GM10248 (cell line): ENCODE results near the gene BAIAP3.

Experiments
- CTCF ChIA-PET: fragments of 300-600 bp; sonication (Branson Sonifier 250); formaldehyde crosslinking; extraction: SDS; loops from one replicate; lab custom pipeline; 2021; ENCODE audit warnings: antibody characterized with exemption; lab: Yijun Ruan, JAX
- POLR2A ChIA-PET: fragments of 350-650 bp; sonication (Branson Sonifier 250); formaldehyde crosslinking; extraction: SDS; loops from one replicate; lab custom pipeline; 2020; ENCODE audit warnings: antibody characterized with exemption; lab: Yijun Ruan, JAX
- DNase-seq: peaks from one replicate; pipeline ENCODE4 v3.0.0; 2012; ENCODE audit errors: extremely low spot score
- TF ChIP-seq, protein P1 (sequence below): IDR thresholded peaks from 2 replicates; pipeline ENCODE4 v1.5.1; 2012; ENCODE audit warnings: mild to moderate bottlenecking, low read depth; ENCODE audit errors: extremely low read depth, missing control alignments, control extremely low read depth

The BAIAP3 gene

DNA sequence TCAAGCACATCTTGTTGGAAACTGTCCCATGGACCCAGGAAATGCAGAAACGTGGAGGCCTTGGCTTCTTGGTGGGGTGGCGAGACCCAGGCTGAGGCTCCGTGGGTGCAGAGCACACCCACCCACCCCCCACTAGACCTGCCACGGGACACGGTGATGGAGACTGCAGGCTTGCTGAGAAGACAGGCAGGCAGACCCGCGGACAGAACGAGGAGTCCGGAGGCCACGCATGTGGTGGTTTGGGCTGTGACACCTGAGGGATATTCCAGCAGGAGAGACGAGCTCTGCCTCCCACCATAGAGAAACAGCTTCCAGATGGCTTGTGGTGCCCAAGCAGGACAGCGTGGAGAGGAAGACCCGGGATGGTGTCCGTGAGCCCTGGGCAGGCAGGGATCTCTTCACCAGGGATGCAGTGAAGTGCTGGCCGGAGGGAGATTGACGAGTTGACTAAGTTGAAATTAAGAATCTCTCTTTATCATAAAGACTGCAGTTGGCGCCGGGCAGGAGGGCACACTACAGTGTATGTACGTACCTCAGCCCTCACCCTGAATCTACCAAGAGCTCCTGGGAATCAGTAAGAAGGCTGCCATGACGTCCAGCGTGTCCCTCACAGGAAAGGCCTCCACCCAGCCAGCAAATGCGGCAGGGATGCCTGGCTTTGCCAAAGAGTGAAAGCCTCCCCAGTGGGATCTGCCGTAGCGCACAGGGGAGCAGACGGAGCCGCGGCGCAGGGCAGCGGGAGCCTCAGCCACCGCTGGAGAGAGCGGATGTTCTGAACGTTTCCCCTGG is 15.8 kb upstream of the BAIAP3 start:
- DNase-seq: no peak
- POLR2A ChIA-PET: interaction anchor here (0.6 kb wide), 1 partner anchor 47 kb away, joined by 3 read pairs; no protein-coding TSS in a partner anchor
- CTCF ChIA-PET: interaction anchor here (1.3 to 1.8 kb wide), 3 partner anchors 17 to 45 kb away, joined by 3 to 5 read pairs (median 4); no protein-coding TSS in a partner anchor
- TF ChIP-seq, protein P1, sequence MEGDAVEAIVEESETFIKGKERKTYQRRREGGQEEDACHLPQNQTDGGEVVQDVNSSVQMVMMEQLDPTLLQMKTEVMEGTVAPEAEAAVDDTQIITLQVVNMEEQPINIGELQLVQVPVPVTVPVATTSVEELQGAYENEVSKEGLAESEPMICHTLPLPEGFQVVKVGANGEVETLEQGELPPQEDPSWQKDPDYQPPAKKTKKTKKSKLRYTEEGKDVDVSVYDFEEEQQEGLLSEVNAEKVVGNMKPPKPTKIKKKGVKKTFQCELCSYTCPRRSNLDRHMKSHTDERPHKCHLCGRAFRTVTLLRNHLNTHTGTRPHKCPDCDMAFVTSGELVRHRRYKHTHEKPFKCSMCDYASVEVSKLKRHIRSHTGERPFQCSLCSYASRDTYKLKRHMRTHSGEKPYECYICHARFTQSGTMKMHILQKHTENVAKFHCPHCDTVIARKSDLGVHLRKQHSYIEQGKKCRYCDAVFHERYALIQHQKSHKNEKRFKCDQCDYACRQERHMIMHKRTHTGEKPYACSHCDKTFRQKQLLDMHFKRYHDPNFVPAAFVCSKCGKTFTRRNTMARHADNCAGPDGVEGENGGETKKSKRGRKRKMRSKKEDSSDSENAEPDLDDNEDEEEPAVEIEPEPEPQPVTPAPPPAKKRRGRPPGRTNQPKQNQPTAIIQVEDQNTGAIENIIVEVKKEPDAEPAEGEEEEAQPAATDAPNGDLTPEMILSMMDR: no peak

DNA sequence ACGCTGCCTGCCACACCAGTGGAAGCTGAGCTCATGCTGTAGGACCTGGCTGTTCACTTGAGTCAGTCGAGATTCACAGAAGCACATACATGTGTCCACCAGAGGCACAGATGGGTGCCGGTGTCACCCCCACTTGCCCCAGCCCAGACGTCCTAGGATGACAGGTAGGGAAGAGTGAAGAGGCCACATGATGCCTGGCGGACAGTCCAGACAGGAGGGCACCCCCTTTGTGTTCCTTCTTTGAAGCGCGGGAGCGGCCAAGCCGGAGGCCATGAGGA is 15.2 kb upstream of the BAIAP3 start:
- TF ChIP-seq, protein P1: no peak
- no peak for DNase-seq
- ChIA-PET CTCF (interaction anchor here (1.8 kb wide), 1 partner anchor 17 kb away, joined by 4 read pairs; no protein-coding TSS in a partner anchor), POLR2A (no interaction called here)

- TF ChIP-seq, protein P1: no peak
- CTCF ChIA-PET: interaction anchor here (1.8 kb wide), 1 partner anchor 18 kb away, joined by 4 read pairs; no protein-coding TSS in a partner anchor
- no peak for DNase-seq
- POLR2A ChIA-PET: no interaction called here
These were observed 14.4 kb upstream of the BAIAP3 start for GRCh38 chr16:1319041-1319440.

DNA sequence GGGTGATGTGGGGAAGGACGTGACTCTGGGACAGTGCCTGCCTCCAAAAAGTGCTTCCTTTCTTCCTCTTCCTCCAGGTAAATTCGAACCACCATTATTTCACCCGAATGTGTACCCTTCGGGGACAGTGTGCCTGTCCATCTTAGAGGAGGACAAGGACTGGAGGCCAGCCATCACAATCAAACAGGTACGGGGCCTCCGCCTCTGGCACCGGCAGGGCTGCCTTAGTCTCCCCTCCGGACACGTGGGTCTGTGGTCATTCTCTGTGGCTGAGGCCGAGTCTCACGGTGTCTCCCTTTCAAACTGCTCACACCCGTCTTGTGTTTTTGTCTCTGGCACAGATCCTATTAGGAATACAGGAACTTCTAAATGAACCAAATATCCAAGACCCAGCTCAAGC is 13.3 kb upstream of the BAIAP3 start:
- TF ChIP-seq, protein P1: no peak
- ChIA-PET CTCF (interaction anchor here (1.0 kb wide), 1 partner anchor 17 kb away, joined by 3 read pairs; no protein-coding TSS in a partner anchor), POLR2A (no interaction called here)
- no peak for DNase-seq

- ChIA-PET POLR2A (no interaction called here), CTCF (interaction anchor here (1.0 kb wide), 1 partner anchor 16 kb away, joined by 3 read pairs; no protein-coding TSS in a partner anchor)
- TF ChIP-seq, protein P1: no peak
- DNase-seq: no peak
These were observed 12.7 kb upstream of the BAIAP3 start for GRCh38 chr16:1320658-1321240.

- TF ChIP-seq, protein P1: no peak
- no peak for DNase-seq
- POLR2A ChIA-PET: no interaction called here
- CTCF ChIA-PET: no interaction called here
These were observed 11.0 kb upstream of the BAIAP3 start for GRCh38 chr16:1322407-1322806.
